Small intestine (tissue), 7 donors: ENCODE results near the gene SERPINA4. TPM values are rescaled to one million over a fixed set of nuclear protein-coding genes. Genes with fewer than 3 reads are reported as not detected.

Source experiments
- DNase-seq, 2 donors: peaks; one replicate each; pipeline versions ENCODE4 v3.0.0 to v3.0.0-alpha.2; 2013
- FAIRE-seq: peaks from 2 replicates; lab custom pipeline; 2012; peaks lifted over from hg19 to GRCh38; lab: Jason Lieb, UNC
- H3K27ac ChIP-seq, 3 donors: one replicate each; pipeline ENCODE4 v1.5.1; 2013; ENCODE audit warnings: low read length in 2 of 3, mild to moderate bottlenecking in 2 of 3, control low read depth in 1 of 3, inconsistent platforms in 1 of 3, low read depth in 1 of 3, moderate library complexity in 1 of 3
- H3K27me3 ChIP-seq, 3 donors: one replicate each; pipeline ENCODE4 v1.6.1; 2013; ENCODE audit warnings: low read length in 3 of 3, inconsistent platforms in 1 of 3; ENCODE audit not compliant: control insufficient read depth in 3 of 3, insufficient read depth in 3 of 3
- H3K36me3 ChIP-seq, 3 donors: one replicate each; pipeline ENCODE4 v1.6.1; 2013; ENCODE audit warnings: low read length in 3 of 3, inconsistent platforms in 1 of 3, low read depth in 1 of 3, mild to moderate bottlenecking in 1 of 3, moderate library complexity in 1 of 3; ENCODE audit not compliant: control insufficient read depth in 3 of 3, insufficient read depth in 2 of 3
- H3K4me1 ChIP-seq, 3 donors: one replicate each; pipeline ENCODE4 v1.6.1; 2013; ENCODE audit warnings: low read length in 2 of 3, inconsistent platforms in 1 of 3, low read depth in 1 of 3, mild to moderate bottlenecking in 1 of 3, moderate library complexity in 1 of 3; ENCODE audit not compliant: control insufficient read depth in 3 of 3, insufficient read depth in 2 of 3
- H3K4me3 ChIP-seq, 3 donors: one replicate each; pipeline ENCODE4 v1.5.1; 2013; ENCODE audit warnings: low read length in 3 of 3, control low read depth in 1 of 3, inconsistent platforms in 1 of 3, low read depth in 1 of 3, mild to moderate bottlenecking in 1 of 3, moderate library complexity in 1 of 3
- H3K9me3 ChIP-seq, 2 donors: one replicate each; pipeline ENCODE4 v1.6.1; 2013; ENCODE audit warnings: low read depth in 1 of 2, low read length in 1 of 2; ENCODE audit not compliant: control insufficient read depth in 2 of 2, insufficient read depth in 1 of 2
- WGBS, 3 donors: extraction: QIAGEN DNeasy Blood & Tissue Kit; methylation state at CpG; one replicate each; pipeline ENCODE4 v1.1.7; 2013; 5-methylcytosine and 5-hydroxymethylcytosine counted together
- polyA plus RNA-seq, 4 donors: library from polyadenylated mRNA; stranded (reverse) in 3 of 4; unstranded in 1 of 4; fragments of 200-250 nt in 3 of 4; fragments of 120-200 nt in 1 of 4; gene quantifications; one replicate each; pipeline versions ENCODE4 v1.2.1 to v1.2.3, GENCODE V29; 2013
- donor health status: healthy with polysubstance abuse.
- donor health status: control.
- donor health status: control.
- donor health status: Bipolar disorder and iron deficiency.
- donor health status: healthy.

Gene SERPINA4
- polyA plus RNA-seq, 4 donors: 1.2 to 98.2 TPM; not detected in 2

- Histone ChIP-seq H3K4me3 (no peak overlapping the region), H3K9me3 (peaks cover 0 to 35% of the 10 kb centered on the region in 2 donors), H3K4me1 (no peaks in the 10 kb centered on the region), H3K27ac (no peak overlapping the region), H3K36me3 (no peaks in the 10 kb centered on the region), H3K27me3 (no peaks in the 10 kb centered on the region)
- FAIRE-seq (no peak), DNase-seq (no peak)
- WGBS, 3 donors: 93 to 94% (median 93%) methylated on average over 7 of the region's 7 CpGs
Measured at GRCh38 chr14:94614802-94615201, 53.6 kb downstream of the SERPINA4 start.

- H3K4me1 ChIP-seq: no peaks in the 10 kb centered on the region
- peaks cover 0 to 37% of the 10 kb centered on the region in 2 donors for H3K9me3 ChIP-seq
- no peak overlapping the region for H3K27ac ChIP-seq
- H3K4me3 ChIP-seq: no peak overlapping the region
- no peak for FAIRE-seq
- WGBS, 3 donors: 59 to 98% (median 89%) methylated on average over 3 of the region's 3 CpGs
- no peaks in the 10 kb centered on the region for H3K27me3 ChIP-seq
- H3K36me3 ChIP-seq: no peaks in the 10 kb centered on the region
- DNase-seq: no peak
Measured at GRCh38 chr14:94615254-94615653, 54.0 kb downstream of the SERPINA4 start.

- DNase-seq (no peak), FAIRE-seq (no peak)
- H3K36me3 ChIP-seq: no peaks in the 10 kb centered on the region
- H3K27ac ChIP-seq: no peak overlapping the region
- no peaks in the 10 kb centered on the region for H3K4me1 ChIP-seq
- WGBS, 3 donors: 82 to 89% (median 86%) methylated on average over 8 of the region's 8 CpGs
- H3K4me3 ChIP-seq: no peak overlapping the region
- no peaks in the 10 kb centered on the region for H3K27me3 ChIP-seq
- H3K9me3 ChIP-seq: peaks cover 0 to 38% of the 10 kb centered on the region in 2 donors
Measured at GRCh38 chr14:94615823-94616570, 54.8 kb downstream of the SERPINA4 start.

GRCh38 chr14:94617366-94617941, 56.2 kb downstream of the SERPINA4 start:
- no peak for FAIRE-seq

GRCh38 chr14:94617988-94618822, 57.0 kb downstream of the SERPINA4 start:
- H3K4me1 ChIP-seq: no peaks in the 10 kb centered on the region
- no peaks in the 10 kb centered on the region for H3K27me3 ChIP-seq
- FAIRE-seq (no peak), DNase-seq (no peak)
- H3K27ac ChIP-seq: no peak overlapping the region
- peaks cover 0 to 38% of the 10 kb centered on the region in 2 donors for H3K9me3 ChIP-seq
- 80 to 96% (median 94%) methylated on average over 3 of the region's 3 CpGs for WGBS, 3 donors
- H3K4me3 ChIP-seq: no peak overlapping the region
- H3K36me3 ChIP-seq: no peaks in the 10 kb centered on the region

More at GRCh38 chr14:94617366-94617941, 56.2 kb downstream of the SERPINA4 start:
- Histone ChIP-seq H3K27me3 (no peaks in the 10 kb centered on the region), H3K27ac (no peak overlapping the region), H3K4me3 (no peak overlapping the region), H3K36me3 (no peaks in the 10 kb centered on the region), H3K4me1 (no peaks in the 10 kb centered on the region), H3K9me3 (peaks cover 0 to 38% of the 10 kb centered on the region in 2 donors)
- DNase-seq: no peak
- 86 to 90% (median 88%) methylated on average over 5 of the region's 5 CpGs for WGBS, 3 donors

GRCh38 chr14:94619297-94619696, 58.1 kb downstream of the SERPINA4 start:
- Histone ChIP-seq H3K4me3 (no peak overlapping the region), H3K27me3 (no peaks in the 10 kb centered on the region), H3K27ac (no peak overlapping the region), H3K4me1 (no peaks in the 10 kb centered on the region), H3K9me3 (peaks cover 0 to 38% of the 10 kb centered on the region in 2 donors), H3K36me3 (no peaks in the 10 kb centered on the region)
- no peak for DNase-seq
- no peak for FAIRE-seq
- WGBS, 3 donors: 82 to 87% (median 87%) methylated on average over 6 of the region's 6 CpGs

Other genes with a start within 250 kb of the SERPINA4 start
- 1 to 10 TPM in 1 of 4 donors, under 1 TPM in 1, not detected in 2; 0.07 to 4.4 TPM for gene SERPINA6, start 238.1 kb upstream of the SERPINA4 start, polyA plus RNA-seq
- gene SERPINA2, start 194.7 kb upstream of the SERPINA4 start, polyA plus RNA-seq: not detected
- 1,000 to 10,000 TPM in 1 of 4 donors, 100 to 1,000 TPM in 3; 204 to 3,497 (median 330) TPM for gene SERPINA1, start 172.8 kb upstream of the SERPINA4 start, polyA plus RNA-seq
- under 1 TPM in 2 of 4 donors, not detected in 2; 0.07 to 0.18 TPM for gene SERPINA11, start 108.6 kb upstream of the SERPINA4 start, polyA plus RNA-seq
- under 1 TPM in 1 of 4 donors, not detected in 3; 0.64 TPM for gene SERPINA9, start 85.2 kb upstream of the SERPINA4 start, polyA plus RNA-seq
- gene SERPINA12, start 52.0 kb upstream of the SERPINA4 start, polyA plus RNA-seq: under 1 TPM in 2 of 4 donors, not detected in 2; 0.54 to 0.67 TPM
- 1 to 10 TPM in 2 of 4 donors, under 1 TPM in 1, not detected in 1; 0.54 to 8.6 (median 1.7) TPM for gene SERPINA5, start 20.0 kb downstream of the SERPINA4 start, polyA plus RNA-seq
- 100 to 1,000 TPM in 1 of 4 donors, 1 to 10 TPM in 2, under 1 TPM in 1; 0.28 to 178 (median 5.1) TPM for gene SERPINA3, start 50.9 kb downstream of the SERPINA4 start, polyA plus RNA-seq
- gene GSC, start 208.7 kb downstream of the SERPINA4 start, polyA plus RNA-seq: not detected